Osteocyte (in vitro differentiated cells): ENCODE measurements around the gene CYTH1. TPM values are rescaled to one million over a fixed set of nuclear protein-coding genes. Genes with fewer than 3 reads are reported as not detected.
"Not testable (repeated sequence)": the region's sequence is repeated elsewhere in the genome, so short reads cannot be mapped to it uniquely, and the experiment has no call there.

Experiments used
- DNase-seq: peaks from one replicate; pipeline ENCODE4 v3.0.0; 2021; ENCODE audit warnings: mixed read lengths; ENCODE audit not compliant: unreplicated experiment; ENCODE audit errors: extremely low spot score
- H3K27ac Mint-ChIP-seq: one replicate; pipeline ENCODE4 v1.8.0; 2021; ENCODE audit warnings: mild to moderate bottlenecking, mixed read lengths; ENCODE audit not compliant: unreplicated experiment
- H3K27me3 Mint-ChIP-seq: one replicate; pipeline ENCODE4 v1.8.0; 2021; ENCODE audit warnings: mixed read lengths; ENCODE audit not compliant: unreplicated experiment
- H3K36me3 Mint-ChIP-seq: one replicate; pipeline ENCODE4 v1.8.0; 2021; ENCODE audit warnings: mixed read lengths; ENCODE audit not compliant: unreplicated experiment
- H3K4me1 Mint-ChIP-seq: one replicate; pipeline ENCODE4 v1.8.0; 2021; ENCODE audit warnings: mixed read lengths; ENCODE audit not compliant: unreplicated experiment
- H3K4me3 Mint-ChIP-seq: one replicate; pipeline ENCODE4 v1.8.0; 2021; ENCODE audit warnings: mild to moderate bottlenecking, moderate library complexity, mixed read lengths; ENCODE audit not compliant: unreplicated experiment
- H3K9me3 Mint-ChIP-seq: one replicate; pipeline ENCODE4 v1.8.0; 2021; ENCODE audit warnings: mixed read lengths; ENCODE audit not compliant: unreplicated experiment
- total RNA-seq: library from RNA; stranded (reverse); gene quantifications from 2 replicates; pipeline ENCODE4 v1.2.1, GENCODE V29; 2021
- TF ChIP-seq, protein P1 (sequence below): fragments of 200-600 bp; sonication (generic); IDR thresholded peaks from 2 replicates; pipeline ENCODE4 v1.5.0; 2021; ENCODE audit warnings: antibody characterized with exemption, mild to moderate bottlenecking, moderate library complexity

CYTH1 gene
- total RNA-seq, 1 donor from 2014 or later: 113 TPM

DNA sequence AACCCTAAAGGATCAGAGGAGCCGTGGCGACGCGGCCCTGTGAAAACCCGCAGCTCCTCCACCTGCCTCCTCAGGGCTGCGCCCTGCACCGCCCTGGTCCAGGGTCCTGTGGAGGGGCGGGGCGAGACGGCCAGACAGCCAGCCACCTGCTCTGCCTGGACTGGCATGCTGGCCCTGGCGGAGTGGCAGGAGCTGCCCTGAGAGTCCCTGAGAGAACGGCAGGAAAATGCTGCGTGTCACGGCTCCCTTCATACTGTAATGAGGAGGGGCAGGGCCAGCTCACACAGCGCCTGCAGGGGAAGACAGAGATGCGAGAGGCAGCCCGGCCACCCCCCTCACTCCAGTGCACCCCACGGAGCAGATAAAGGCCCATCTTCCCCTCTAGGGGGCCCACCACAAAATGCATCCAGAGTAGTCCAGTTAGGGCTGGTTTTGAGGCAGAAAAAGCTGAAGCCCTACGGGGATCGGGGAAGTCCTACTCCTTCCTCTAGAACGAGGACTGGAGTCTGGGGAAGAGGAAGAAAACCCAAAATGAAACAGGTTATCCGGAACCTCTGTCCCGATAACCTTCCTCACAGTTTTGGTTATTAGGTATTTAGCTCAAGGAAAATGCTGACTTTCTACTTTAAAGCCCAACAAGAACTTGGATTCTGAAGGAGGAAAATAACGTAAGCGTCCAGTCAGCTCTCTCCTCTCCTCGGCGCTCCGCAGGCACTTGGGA is 107.3 kb downstream of the CYTH1 start:
- H3K27me3 Mint-ChIP-seq: no peaks in the 10 kb centered on the region
- TF ChIP-seq, protein P1, sequence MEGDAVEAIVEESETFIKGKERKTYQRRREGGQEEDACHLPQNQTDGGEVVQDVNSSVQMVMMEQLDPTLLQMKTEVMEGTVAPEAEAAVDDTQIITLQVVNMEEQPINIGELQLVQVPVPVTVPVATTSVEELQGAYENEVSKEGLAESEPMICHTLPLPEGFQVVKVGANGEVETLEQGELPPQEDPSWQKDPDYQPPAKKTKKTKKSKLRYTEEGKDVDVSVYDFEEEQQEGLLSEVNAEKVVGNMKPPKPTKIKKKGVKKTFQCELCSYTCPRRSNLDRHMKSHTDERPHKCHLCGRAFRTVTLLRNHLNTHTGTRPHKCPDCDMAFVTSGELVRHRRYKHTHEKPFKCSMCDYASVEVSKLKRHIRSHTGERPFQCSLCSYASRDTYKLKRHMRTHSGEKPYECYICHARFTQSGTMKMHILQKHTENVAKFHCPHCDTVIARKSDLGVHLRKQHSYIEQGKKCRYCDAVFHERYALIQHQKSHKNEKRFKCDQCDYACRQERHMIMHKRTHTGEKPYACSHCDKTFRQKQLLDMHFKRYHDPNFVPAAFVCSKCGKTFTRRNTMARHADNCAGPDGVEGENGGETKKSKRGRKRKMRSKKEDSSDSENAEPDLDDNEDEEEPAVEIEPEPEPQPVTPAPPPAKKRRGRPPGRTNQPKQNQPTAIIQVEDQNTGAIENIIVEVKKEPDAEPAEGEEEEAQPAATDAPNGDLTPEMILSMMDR: no peak
- H3K36me3 Mint-ChIP-seq: peaks cover 63% of the 10 kb centered on the region
- H3K4me3 Mint-ChIP-seq: no peak overlapping the region
- peaks cover 61% of the 10 kb centered on the region for H3K4me1 Mint-ChIP-seq
- DNase-seq: no peak
- H3K9me3 Mint-ChIP-seq: no peaks in the 10 kb centered on the region
- peak overlapping the region; percentile 67 for H3K27ac Mint-ChIP-seq

DNA sequence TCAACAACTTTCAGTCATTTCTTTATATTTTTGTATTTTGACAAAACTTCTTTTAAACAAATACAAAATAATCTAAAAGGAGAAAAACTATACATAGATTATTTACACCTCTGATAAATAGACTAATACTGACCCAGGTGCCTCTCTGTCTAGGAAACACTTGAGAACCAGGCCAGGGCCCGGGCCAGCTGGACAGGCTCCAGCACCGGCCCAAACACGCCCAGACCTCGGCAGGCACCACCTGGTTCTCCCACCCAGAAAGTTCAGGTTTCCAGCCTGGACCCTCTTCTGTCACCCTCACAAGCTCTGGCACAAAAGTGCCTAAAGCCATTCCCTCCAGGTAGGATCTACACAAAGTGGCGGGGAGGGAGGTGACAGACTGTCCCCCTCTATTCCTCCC is 107.9 kb downstream of the CYTH1 start:
- no peak overlapping the region for H3K4me3 Mint-ChIP-seq
- DNase-seq: no peak
- no peaks in the 10 kb centered on the region for H3K27me3 Mint-ChIP-seq
- no peaks in the 10 kb centered on the region for H3K9me3 Mint-ChIP-seq
- H3K27ac Mint-ChIP-seq: peak overlapping the region; percentile 81
- peaks cover 59% of the 10 kb centered on the region for H3K36me3 Mint-ChIP-seq
- TF ChIP-seq, protein P1: no peak
- H3K4me1 Mint-ChIP-seq: peaks cover 55% of the 10 kb centered on the region

DNA sequence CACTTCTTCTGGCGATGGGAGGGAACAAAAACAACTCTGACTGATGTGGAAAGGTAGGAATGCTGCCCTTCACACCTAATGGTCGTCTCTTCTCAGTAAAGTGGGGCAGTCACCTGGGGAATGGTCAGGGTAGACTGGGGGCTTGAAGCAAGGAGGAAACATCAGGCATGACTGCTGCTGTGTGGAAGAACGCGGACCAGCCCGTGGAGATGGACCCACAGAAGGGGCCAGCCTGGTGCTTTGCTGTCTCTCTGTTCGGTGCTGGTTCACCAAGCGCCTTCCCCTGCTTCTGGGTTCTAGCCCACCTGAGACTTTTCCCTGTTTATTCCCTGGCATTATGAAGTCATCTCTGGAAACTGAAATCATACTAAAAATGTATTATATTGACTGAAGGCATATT is 108.7 kb downstream of the CYTH1 start:
- no peak overlapping the region for H3K4me3 Mint-ChIP-seq
- peaks cover 48% of the 10 kb centered on the region for H3K4me1 Mint-ChIP-seq
- peaks cover 52% of the 10 kb centered on the region for H3K36me3 Mint-ChIP-seq
- H3K9me3 Mint-ChIP-seq: no peaks in the 10 kb centered on the region
- peak overlapping the region; percentile 81 for H3K27ac Mint-ChIP-seq
- DNase-seq: no peak
- TF ChIP-seq, protein P1: no peak
- H3K27me3 Mint-ChIP-seq: no peaks in the 10 kb centered on the region

DNA sequence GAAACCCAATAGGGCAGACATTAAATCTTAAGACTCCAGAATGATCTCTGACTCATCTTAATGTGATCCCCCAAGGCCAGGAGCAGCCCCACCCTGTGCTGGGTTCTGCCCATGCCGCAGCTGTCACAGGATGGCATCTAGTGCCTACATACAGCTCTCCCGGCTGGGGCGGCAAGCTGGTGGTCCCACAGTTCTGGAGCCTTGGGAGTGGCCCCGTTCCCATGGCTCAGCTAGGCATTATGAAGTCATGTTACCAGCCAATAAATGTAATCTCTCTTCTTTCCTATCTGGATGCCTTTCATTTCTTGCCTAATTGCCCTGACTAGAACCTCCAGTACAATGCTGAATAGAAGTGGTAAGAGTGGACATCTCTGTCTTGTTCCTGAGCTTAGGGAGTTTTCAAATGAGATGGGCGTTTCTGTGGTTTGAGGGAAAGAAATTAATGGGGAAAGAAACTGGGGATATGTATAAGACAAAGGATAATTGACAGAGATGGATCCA is 109.2 kb downstream of the CYTH1 start:
- TF ChIP-seq, protein P1: no peak
- peak overlapping the region; percentile 81 for H3K27ac Mint-ChIP-seq
- peaks cover 49% of the 10 kb centered on the region for H3K36me3 Mint-ChIP-seq
- DNase-seq: no peak
- H3K9me3 Mint-ChIP-seq: no peaks in the 10 kb centered on the region
- no peak overlapping the region for H3K4me3 Mint-ChIP-seq
- H3K27me3 Mint-ChIP-seq: no peaks in the 10 kb centered on the region
- peaks cover 44% of the 10 kb centered on the region for H3K4me1 Mint-ChIP-seq

DNA sequence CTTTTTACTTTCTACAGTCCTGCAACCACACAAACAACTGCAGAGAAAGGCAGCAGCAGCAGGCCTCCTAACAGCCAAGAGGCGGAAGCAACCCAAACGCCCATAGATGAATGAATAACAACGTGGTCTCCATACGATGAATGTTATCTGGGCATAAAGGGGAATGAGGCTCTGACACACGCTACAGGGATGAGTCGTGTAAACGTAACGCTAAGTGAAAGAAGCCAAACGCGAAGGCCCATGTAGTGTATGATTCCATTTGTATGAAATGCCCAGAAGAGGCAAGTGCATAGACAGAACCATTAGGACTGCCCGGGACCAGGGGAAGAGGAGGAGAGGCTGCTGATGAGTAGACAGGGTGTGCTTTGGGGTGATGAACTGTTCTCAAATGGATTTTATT is 110.1 kb downstream of the CYTH1 start:
- TF ChIP-seq, protein P1: no peak
- Mint-ChIP-seq H3K4me3 (no peak overlapping the region), H3K27me3 (no peaks in the 10 kb centered on the region), H3K27ac (peak overlapping the region; percentile 31), H3K4me1 (peaks cover 38% of the 10 kb centered on the region), H3K9me3 (no peaks in the 10 kb centered on the region), H3K36me3 (peaks cover 44% of the 10 kb centered on the region)
- no peak for DNase-seq

DNA sequence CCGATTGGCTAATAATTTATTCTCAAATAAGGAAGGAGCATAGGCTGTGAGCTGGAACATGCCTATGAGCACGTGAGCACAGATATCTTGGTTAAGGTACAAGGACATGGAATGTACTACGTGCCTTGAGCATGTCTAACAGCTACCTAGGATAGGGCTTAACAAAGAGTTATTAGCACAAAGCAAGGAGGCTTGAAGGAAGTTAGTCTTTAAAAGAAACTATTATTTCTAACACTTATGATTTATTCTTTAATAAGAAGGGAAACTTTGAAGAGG is 110.4 kb downstream of the CYTH1 start:
- peak overlapping the region; percentile 31 for H3K27ac Mint-ChIP-seq
- H3K36me3 Mint-ChIP-seq: peaks cover 42% of the 10 kb centered on the region
- peaks cover 42% of the 10 kb centered on the region for H3K4me1 Mint-ChIP-seq
- H3K4me3 Mint-ChIP-seq, DNase-seq, H3K27me3 Mint-ChIP-seq, H3K9me3 Mint-ChIP-seq: not testable (repeated sequence)
